SK-N-MC (cell line): Measurements from ENCODE around the gene DHFR.

Experiments used
- EZH2 ChIP-seq: fragments of 200-600 bp; sonication (generic); IDR thresholded peaks from one replicate; pipeline ENCODE4 v1.6.1; 2017; ENCODE audit warnings: antibody characterized with exemption
- FOXP2 ChIP-seq: optimal IDR thresholded peaks from 2 replicates; pipeline ENCODE3; 2011; ENCODE audit warnings: mild to moderate bottlenecking, moderate library complexity; ENCODE audit not compliant: insufficient read depth; ENCODE audit errors: extremely low read length, control extremely low read depth
- POLR2AphosphoS5 ChIP-seq: IDR thresholded peaks from 2 replicates; pipeline ENCODE4 v1.6.1; 2012; ENCODE audit warnings: mild to moderate bottlenecking, low read depth, low read length, borderline replicate concordance

DNA sequence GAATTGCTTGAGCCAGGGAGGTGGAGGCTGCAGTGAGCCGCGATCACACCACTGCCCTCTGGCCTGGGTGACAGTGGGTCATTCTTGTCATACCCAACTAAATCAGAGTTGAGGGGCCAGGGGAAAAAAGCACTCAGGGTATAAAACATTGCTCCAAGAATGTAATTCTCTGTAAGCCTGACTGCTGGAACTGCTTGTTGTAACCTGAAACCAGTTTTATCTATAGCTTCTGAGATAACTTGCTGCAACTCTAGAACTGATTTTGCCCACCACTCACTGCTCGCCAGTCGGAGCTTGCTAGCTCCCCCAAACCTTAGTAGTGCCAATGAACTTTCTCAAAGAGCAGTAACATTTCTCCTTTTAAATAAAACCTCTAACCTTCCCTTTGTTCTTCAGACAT lies 9.9 kb downstream of the DHFR start:
- TF ChIP-seq EZH2 (no peak), POLR2AphosphoS5 (no peak), FOXP2 (no peak)
